ENCODE results near the gene KIAA0930.

GRCh38 chr22:45238957-45239680 is 1.6 kb downstream of the KIAA0930 start:
- TF ChIP-seq CTCF (IDR thresholded peaks at IDR 0.05; ENCODE audit: borderline replicate concordance, extremely low read depth, low read length, poor library complexity, severe bottlenecking) (no peak), EZH2 (IDR thresholded peaks at IDR 0.05; ENCODE audit: borderline replicate concordance, low read depth, low read length, severe bottlenecking) (no peak)

All from DND-41 (cell line).